Measurements from ENCODE around the gene MT1H.
A peak's percentile ranks its signal among the peaks of the same experiment; 100 is the strongest.

The MT1H gene

GRCh38 chr16:56636616-56637413, 32.8 kb upstream of the MT1H start:
- no peak for DNase-seq

GRCh38 chr16:56637814-56638750, 31.5 kb upstream of the MT1H start, which contains the start of gene MT1A:
Gene MT1A (plus strand): TSS chr16:56638666. CDS start chr16:56638739, 73 bp downstream.
- no peak for DNase-seq

- DNase-seq = no peak
These were observed 30.6 kb upstream of the MT1H start for GRCh38 chr16:56639045-56639444.

GRCh38 chr16:56640076-56640475, 29.5 kb upstream of the MT1H start:
- DNase-seq = no peak

GRCh38 chr16:56641166-56641565, 28.4 kb upstream of the MT1H start:
- DNase-seq = no peak

GRCh38 chr16:56643080-56643778, 26.4 kb upstream of the MT1H start:
- peak in 1 of 2 donors; percentile 21 for DNase-seq

- DNase-seq = no peak
These were observed 25.8 kb upstream of the MT1H start for GRCh38 chr16:56643833-56644232.

- DNase-seq = no peak
These were observed 24.3 kb upstream of the MT1H start for GRCh38 chr16:56645311-56645710.

- no peak for DNase-seq
These were observed 23.8 kb upstream of the MT1H start for GRCh38 chr16:56645838-56646237.

- no peak for DNase-seq
These were observed 21.8 kb upstream of the MT1H start for GRCh38 chr16:56647641-56648431.

GRCh38 chr16:56649271-56649670, 20.3 kb upstream of the MT1H start:
- DNase-seq = no peak

- no peak for DNase-seq
These were observed 19.8 kb upstream of the MT1H start for GRCh38 chr16:56649820-56650219.

- DNase-seq = no peak
These were observed 18.0 kb upstream of the MT1H start, which contains the start of gene MT1B for GRCh38 chr16:56651586-56651985. Gene MT1B (plus strand): TSS chr16:56651886. CDS start chr16:56651954, 68 bp downstream.

- no peak for DNase-seq
These were observed 17.0 kb upstream of the MT1H start for GRCh38 chr16:56652600-56652999.

- no peak for DNase-seq
These were observed 16.4 kb upstream of the MT1H start for GRCh38 chr16:56653218-56653617.

- peak in 1 of 2 donors; percentile 57 for DNase-seq
These were observed 11.9 kb upstream of the MT1H start, which contains the start of gene MT1F for GRCh38 chr16:56657555-56658326. Gene MT1F (plus strand): TSS chr16:56657959. CDS start chr16:56658059, 100 bp downstream.

- no peak for DNase-seq
These were observed 11.2 kb upstream of the MT1H start for GRCh38 chr16:56658327-56658875.

GRCh38 chr16:56662357-56663354, 7.0 kb upstream of the MT1H start:
- DNase-seq = no peak

GRCh38 chr16:56664506-56664905, 5.1 kb upstream of the MT1H start:
- DNase-seq = no peak

Measured in bone marrow (tissue), 2 donors.